NCI-H2029 treated with DMSO at 0.1 percent for 48 hours (cell line): ENCODE measurements around the gene CACNA1G.
A peak's percentile ranks its signal among the peaks of the same experiment; 100 is the strongest.

ENCODE experiments used
- DNase-seq: peaks from one replicate; lab custom pipeline; 2025; lab: John Stamatoyannopoulos, UW

Gene CACNA1G

DNA sequence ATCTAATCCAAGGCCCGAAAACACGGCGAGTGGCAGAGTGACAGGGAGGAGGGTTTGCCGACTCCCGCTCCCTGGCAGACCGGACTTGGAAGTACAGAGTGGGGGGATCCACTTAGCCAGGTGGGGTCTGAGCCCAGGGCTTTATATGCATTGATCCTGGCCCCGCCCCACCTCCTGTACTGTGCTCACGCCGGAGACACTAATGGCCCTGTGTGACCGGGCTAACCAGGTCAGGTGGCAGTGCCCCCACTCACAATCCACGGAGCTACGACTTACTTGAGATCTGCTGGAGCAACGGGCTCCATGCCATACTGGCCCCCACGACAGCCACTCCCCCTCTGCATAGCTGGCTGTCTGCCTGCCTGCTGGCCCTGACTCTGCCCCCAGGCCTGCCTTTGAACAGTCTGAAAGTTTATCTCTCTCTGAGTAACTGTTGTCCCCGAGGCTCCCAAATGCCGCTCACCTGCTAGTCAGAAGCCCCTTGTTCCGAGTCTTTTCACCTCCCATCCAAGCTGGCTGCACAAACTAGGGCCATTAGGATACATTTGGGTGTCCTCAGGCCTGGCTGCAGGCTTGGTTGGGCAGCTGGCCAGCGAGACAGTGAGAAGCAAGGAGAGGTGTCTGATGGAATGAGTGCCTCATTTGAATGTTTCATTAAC is 28.0 kb downstream of the CACNA1G start:
- no peak for DNase-seq

DNA sequence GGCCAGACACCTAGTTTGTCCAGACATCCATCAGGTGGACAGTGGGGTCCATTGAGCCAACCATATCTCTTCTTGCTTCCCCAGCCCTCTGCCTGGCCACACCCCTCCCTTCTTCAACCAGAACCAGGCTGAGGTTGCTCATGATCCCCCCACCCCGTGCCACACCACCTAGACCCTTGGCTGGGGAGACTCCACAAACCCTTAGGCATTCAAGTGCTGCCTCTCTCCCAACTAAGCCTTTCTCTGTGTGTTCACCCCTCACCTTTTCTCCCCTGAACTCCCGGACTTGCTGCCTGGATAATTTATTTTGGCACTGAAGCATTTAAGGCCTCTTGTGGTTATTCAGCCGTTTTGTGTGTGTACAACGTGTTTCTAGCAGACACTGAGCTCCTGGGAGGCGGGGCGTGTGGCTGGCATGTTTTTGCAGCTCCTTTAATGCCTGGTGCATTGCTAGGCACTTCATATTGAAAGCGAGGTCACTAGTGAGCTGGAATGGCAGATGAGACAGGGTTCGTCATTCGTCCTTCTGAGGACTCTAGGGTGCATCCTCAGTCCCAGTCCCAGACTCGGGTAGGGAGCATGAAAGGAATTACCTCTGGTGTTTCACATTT is 28.7 kb downstream of the CACNA1G start:
- peak; percentile 24 for DNase-seq

DNA sequence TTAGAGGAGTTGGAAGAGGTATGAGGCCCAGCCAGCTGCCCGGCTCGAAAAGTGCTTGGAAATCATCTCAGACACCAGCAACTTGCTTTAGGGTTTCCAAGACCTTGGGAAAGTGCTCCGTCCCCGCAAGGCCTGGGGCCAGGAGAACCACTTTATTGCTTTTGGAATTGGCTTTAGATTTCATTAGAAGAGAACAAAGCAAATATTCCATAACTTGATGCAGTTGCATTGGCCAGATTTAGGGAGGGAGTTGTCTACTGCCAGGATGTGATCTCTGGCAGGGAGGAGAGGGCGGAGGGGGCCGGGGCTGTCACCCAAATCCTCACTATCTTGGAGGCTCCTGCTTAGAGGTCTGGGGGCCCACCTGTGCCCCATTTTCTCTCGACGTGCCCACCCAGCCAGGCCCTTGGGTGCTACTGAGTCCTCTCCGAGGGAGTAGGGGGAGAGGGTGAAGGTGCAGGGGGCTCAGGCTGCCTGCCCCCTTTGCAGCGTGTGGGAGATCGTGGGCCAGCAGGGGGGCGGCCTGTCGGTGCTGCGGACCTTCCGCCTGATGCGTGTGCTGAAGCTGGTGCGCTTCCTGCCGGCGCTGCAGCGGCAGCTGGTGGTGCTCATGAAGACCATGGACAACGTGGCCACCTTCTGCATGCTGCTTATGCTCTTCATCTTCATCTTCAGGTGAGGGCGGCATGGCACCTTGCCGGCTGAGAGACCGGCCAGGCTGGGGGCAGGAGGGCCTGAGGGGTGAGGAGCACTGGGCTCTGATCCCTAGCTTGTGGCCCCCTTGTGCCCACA is 30.6 kb downstream of the CACNA1G start:
- no peak for DNase-seq

DNA sequence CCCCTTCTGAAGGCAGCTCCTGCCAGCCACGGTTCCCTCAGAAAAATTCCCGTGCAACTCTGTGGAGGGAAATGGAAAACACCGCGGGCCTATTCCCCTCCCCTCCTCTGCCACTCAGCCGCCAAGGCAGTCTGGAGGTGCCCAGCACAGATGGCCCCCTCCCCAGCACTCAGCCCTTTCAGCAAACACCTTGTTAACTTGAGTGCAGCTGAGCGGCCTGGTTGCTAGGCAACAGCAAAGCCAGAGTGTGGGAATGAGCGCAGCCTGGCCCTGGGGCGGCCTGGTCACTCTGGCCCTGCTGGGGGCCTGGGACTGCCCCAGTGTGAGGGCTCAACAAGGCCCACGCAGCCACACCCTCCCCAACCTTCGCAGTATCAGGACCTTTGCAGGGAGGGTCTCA is 32.8 kb downstream of the CACNA1G start:
- peak; percentile 31 for DNase-seq

DNA sequence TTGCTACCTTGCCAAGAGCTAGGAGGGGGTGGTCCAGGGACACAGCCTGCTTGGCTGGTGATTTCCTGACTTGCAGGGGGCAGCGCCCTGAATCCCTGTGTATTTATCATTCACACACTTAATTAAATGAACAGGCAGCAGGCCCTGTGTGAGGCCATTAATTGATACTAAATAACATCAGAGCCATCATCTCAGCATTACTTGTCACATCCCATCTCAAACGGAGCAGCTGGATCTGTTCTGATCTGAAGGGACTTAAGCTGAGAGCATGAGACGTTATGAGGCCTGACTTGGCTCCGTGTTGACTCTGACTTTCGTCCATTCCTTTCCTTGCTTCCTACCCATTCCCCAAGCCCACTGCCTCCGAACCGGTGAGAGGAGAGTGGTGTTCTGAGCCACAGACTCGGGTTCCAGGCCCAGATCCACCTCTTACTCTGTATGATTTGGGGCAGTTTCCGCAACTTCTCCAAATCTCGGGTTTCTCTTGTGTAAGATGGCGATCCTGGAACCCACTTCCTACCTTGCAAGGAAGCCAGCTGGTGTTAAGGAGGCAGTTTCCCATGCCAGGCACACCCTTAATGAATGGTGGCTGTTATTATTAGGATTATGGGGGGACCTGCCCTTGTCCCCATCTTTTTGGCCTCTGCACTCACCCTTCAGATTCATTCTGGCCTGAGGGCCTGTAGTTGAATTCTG is 33.8 kb downstream of the CACNA1G start:
- DNase-seq: no peak

DNA sequence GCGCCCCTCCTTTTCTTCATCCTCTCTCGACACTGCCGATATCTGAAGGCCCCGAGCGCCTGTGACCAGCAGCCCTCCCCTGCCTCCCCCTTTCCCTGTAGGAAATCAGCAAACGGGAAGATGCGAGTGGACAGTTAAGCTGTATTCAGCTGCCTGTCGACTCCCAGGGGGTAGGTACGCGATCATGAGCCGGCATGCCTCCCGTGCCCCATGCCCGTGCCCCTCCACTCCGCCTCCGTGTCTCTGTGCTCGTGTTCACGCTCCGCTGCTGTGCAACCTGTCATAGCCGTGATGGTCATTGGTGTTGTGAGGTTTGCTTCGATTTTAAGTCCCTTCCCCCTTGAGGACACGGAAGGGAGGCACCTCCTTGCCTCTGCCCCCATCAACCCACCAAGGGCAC is 34.4 kb downstream of the CACNA1G start:
- DNase-seq: no peak

DNA sequence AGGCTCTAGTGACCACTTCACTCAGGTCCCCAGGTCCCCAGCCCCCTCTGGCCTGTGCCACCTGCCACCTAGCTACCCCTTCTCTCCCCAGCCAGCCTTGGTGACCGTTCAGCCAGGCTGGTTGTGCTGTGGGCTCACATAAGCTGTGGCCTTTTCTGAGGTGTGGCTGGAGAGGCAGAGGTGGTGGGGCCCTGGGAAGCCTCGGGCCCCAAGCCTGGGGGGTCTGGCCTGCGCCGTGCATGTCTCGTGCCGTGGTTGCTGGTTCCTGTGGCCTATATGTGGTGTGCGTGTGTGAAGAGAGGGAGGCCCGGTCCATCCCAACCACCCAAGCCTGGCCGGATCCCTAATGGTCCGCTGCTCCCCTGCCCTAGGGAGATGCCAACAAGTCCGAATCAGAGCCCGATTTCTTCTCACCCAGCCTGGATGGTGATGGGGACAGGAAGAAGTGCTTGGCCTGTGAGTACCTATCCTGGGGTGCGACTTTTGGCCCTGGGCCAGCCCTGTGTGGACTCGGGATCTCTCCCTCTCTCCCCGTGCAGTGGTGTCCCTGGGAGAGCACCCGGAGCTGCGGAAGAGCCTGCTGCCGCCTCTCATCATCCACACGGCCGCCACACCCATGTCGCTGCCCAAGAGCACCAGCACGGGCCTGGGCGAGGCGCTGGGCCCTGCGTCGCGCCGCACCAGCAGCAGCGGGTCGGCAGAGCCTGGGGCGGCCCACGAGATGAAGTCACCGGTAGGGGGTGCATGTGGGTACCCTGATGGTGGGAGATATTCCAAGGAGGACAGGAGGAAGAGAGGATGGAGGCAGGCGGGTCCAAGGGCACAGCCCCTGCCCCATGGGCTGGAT is 35.9 kb downstream of the CACNA1G start:
- no peak for DNase-seq

DNA sequence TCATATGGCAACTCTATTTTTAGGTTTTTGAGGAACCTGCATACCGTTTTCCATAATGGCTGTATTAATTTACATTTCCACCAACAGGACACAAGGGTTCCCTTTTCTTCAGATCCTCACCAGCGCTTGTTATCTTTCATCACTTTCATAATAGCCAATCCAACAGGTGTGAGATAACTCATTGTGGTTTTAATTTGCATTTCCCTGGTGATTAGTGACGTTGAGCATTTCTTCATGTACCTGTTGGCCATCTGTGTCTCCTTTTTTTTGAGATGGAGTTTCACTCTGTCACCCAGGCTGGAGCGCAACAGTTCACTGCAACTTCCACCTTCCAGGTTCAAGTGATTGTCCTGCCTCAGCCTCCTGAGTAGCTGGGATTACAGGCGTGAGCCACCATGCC is 38.0 kb downstream of the CACNA1G start:
- DNase-seq: no peak

DNA sequence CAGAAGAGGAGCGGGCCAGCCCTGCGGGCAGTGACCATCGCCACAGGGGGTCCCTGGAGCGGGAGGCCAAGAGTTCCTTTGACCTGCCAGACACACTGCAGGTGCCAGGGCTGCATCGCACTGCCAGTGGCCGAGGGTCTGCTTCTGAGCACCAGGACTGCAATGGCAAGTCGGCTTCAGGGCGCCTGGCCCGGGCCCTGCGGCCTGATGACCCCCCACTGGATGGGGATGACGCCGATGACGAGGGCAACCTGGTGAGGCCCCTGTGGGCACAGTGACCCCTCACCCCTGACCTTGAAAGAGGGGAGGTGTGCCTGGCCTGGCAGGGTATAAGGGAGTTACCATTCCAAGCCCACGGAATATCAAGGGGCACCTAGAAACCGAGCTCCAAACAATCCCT is 39.1 kb downstream of the CACNA1G start:
- DNase-seq: no peak

DNA sequence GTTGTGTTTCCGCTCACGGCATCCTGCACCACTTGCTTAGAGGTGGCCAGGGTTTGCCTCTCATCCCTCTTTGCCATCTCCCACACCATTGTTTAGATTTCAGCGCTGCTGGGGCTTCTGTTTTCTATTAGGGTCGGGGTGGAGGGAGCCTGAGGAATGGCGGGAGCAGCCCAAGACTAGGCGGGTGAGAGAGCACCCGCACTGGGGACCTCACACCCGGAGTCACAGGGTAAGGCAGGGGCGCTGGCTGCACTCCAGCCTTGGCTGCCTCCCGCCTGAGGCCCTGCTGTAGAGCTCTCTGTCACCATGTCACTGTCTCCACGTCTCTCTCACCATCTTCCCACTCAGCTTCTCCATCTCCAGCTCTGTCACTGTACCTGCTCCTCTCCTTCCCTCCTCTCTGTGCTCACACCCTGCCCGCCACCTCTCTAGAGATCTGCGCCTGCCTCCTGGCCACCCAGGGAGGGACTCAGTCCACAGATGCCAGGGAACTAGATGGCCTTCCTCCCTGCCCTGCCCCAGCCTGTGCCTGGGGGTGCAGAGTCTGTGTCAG is 41.4 kb downstream of the CACNA1G start:
- DNase-seq: no peak

DNA sequence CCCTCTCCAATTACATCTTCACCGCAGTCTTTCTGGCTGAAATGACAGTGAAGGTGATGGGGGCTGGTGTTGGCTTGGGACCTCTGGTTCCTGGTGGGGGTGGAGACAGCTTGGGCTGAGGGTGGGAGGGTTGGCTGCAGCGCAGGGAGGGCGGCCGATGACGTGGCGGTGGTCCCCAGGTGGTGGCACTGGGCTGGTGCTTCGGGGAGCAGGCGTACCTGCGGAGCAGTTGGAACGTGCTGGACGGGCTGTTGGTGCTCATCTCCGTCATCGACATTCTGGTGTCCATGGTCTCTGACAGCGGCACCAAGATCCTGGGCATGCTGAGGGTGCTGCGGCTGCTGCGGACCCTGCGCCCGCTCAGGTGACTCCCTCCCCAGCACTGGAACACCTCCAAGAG is 42.3 kb downstream of the CACNA1G start:
- DNase-seq: no peak

DNA sequence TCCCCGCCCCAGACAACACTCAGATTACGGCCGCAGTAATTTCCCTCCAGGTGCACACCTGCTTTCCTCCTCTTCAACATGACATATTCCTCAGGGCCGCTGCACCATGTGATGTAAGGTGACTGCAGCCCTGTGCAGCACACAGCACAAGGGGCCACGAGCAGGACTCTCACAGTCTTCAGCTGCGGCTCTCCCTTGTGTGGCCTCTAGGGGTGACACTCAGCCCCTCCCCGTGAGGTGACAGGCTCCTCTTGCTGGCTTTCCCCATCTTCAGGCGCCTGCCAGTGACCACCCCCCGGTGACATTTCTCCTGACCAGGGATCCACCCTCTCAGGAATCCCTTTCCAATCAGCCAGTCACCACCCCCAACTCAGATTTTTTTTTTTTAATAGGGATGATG is 42.8 kb downstream of the CACNA1G start:
- DNase-seq: peak; percentile 33

DNA sequence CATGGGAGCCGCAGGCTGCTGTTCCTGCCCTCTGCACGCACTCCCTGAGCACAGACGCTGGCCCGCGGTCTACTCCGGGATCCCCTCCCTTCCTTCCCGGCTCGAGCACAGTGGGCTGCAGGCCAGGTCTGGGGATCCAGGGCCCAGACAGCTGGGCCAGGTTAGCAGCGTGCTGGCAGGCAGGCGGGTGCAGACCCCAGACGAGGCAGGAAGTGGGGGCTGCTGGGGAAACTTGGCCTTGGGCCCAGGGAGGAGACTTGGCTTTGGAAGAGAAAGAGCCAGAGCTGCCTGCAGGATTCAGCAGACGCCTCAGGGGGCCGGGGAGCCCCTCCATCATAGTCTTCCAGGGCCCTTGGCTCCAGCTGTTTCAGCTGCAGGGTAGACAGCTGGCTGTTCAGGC is 44.0 kb downstream of the CACNA1G start:
- peak; percentile 30 for DNase-seq

DNA sequence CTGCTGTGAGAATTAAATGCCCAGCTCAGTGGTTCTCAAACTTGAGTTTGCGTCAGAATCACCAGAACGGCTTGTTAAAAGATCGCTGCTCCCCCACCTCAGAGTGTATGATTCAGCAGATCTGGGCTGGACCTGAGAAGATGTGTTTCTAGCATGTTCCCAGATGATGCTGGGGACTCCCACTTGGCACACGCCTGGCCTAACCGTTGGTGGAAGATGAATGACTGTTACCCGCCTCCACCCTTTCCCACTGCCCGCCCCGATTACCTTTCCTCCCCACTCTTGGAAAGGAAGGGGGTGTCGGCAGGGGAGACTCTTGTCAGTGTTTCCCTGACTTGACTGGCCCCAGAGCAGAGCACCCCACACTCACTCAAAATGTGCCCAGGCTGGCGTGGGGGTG is 44.9 kb downstream of the CACNA1G start:
- no peak for DNase-seq

DNA sequence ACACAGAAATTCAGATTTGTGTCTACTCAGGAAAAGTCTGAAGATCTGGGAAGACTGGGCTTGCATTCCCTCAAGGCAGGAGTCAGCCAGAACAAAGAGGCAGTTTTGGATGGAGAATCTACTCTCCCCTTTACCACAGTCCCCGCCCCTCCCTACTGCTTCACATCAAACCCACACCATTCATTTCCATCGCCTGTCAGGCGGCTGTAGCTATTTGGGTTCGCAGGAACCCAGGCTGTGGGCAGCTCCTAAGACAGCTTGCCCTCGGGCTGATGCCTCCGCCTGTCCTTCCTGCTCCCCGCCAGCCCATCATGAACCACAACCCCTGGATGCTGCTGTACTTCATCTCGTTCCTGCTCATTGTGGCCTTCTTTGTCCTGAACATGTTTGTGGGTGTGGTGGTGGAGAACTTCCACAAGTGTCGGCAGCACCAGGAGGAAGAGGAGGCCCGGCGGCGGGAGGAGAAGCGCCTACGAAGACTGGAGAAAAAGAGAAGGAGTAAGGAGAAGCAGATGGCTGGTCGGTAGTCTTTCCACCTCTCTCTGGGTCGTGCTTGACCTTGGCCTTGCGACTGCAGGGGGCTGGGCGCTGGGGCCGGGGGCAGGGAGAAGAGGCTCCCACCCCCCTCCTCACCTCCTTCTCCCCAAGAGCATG is 47.1 kb downstream of the CACNA1G start:
- DNase-seq: no peak

DNA sequence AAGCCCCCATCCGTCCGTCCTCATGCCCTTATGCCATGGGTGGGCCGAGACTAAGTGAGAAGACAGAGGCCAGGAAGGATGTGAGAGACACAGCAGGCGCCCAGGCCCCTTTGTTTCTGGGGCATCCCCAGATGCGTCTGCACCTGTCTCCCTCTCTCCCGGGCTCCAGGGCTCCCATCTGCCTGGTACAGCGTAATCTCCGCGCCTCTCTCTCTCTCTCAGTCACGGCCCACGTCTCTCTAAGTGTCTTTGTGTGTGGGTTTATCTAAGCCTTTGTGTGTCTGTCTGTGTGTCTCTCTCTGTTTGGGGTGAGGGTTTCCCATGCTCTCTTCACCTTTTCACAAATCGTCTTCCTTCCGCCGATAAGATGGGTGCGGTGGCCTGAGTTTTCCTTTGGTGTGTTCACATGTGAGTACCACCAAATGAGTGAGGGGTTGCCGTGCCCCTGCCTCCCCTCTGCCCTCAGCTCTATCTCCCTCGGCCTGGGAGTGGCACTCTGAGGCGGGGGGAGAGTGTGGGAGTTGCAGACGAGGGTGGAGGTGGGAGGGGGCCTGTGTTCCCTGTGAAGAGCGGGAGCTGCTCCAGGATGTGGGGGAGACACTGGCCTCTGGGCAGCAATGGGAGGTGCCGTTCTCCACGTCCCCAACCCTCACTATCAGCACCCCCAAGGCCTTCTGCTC is 48.3 kb downstream of the CACNA1G start:
- no peak for DNase-seq

DNA sequence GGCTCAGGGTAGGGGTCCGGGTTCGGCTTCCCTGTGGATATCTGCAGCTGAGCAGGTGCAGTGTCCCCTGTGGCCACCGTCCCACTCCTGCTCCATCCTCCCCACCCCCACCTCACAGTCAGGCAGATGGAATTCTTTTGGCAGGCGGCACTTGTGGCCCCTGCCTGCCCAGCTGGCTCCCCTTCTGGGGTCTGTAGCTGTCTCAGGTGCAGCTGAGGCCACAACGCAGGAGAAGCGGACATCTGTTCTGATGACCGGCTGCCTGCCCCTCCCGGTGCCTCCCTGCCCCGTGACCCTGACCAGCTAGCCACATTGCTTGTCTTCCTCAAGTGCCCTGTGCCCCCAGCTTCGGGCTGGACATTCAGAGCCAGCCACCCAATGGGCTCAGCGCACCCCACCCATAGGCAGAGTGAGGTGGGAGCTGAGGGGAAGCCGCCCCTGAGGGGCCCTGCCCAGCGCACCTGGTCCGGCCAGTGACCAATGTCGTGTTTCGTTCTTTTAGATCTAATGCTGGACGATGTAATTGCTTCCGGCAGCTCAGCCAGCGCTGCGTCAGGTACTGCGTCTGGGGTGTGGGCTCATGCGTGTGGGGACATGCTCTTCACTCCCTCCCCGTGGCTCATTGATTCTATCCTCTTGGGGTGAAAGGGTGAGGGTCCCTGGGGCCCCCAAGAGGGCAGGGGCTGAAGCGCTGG is 49.0 kb downstream of the CACNA1G start:
- DNase-seq: no peak

DNA sequence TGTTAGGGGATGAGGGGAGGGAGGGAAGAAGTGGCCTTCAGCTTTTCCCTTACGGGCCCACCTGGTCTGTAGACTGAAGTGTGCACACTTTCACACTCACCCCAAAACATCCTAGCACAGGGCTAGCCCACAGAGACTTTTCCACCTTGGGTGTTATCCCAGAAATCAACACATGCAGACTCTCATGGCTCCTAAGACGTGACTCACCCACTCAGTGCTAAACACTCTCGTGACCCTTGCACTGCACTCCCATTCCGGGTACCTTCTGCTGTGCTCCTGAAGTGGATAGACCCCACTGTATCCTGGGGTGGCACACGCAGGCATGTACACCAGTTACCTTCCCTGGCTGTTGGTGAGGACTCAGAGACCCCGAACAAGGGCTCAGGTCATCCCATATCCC is 51.1 kb downstream of the CACNA1G start:
- DNase-seq: no peak

DNA sequence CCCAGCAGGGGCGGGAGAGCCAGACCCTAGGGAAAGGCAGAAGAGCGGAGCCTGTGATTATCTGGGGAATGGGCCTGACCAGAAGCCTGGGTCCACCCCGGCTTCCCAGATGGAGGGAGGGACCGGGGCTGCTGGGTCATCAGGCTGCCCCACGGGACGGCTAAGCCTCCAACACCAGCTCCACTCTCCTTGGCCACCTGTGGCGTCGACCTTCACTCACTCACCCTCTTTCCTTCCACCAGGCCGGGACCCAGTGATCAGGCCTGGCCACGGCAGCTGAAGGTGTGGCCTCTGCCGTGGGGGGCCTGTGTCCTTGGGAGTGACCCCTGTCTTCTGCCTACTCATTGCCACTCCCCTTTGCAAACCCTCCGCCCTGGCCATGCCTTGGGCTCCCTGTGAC is 51.8 kb downstream of the CACNA1G start:
- no peak for DNase-seq
